ENCODE data around the gene PIP4K2B. TPM values are rescaled to one million over a fixed set of nuclear protein-coding genes. Genes with fewer than 3 reads are reported as not detected.
"Not testable (repeated sequence)": the region's sequence is repeated elsewhere in the genome, so short reads cannot be mapped to it uniquely, and the experiment has no call there.

Gene PIP4K2B
- total RNA-seq, 2 experiments from 2014 or later = 33.0 to 38.6 TPM

DNA sequence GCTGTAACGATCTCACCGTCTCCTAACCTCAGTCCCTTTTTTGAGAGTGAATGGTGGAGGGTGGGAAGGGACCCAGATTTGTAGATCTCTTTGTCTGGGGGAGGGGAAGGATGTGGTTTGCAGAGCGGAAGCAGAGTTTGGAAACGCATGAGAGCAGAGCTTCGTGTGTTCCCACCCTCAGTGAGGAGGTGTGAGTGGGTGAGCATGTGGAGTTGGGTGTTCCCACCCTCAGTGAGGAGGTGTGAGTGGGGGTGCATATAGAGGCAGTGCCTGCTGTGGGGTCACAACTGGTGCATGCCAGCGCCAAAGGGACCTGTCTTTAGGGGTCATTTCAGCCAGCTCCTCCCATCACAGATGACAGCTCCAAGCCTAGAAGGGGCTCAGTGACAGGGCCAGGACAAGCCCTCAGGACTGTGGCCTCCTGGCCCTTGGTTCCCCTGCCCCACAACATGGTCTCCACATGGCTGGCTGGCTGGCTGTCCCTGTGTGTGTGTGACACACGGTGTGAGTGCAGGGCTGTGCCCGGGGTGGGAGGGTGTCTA, 71.0 kb downstream of the PIP4K2B start:
- peak; percentile 78 for DNase-seq (ENCODE audit: low spot score)
- Histone ChIP-seq H3K36me3 (ENCODE audit: insufficient read depth, low read length) (peaks cover 33% of the 10 kb centered on the region), H3K27ac (ENCODE audit: low read depth, low read length, poor library complexity, severe bottlenecking) (peak overlapping the region; percentile 59), H3K79me2 (ENCODE audit: insufficient read depth, low read depth, low read length) (no peaks in the 10 kb centered on the region), H2AFZ (ENCODE audit: low read length) (no peak overlapping the region), H3K4me2 (ENCODE audit: low read length) (peak overlapping the region; percentile 69), H3K4me3 (ENCODE audit: low read depth, low read length, poor library complexity, severe bottlenecking) (peak overlapping the region; percentile 1), H3K4me1 (ENCODE audit: insufficient read depth, low read length, poor library complexity, severe bottlenecking) (peaks cover 65% of the 10 kb centered on the region), H3K9me2 (ENCODE audit: insufficient read depth, low read length) (no peaks in the 10 kb centered on the region), H3K9me3 (ENCODE audit: low read length) (no peaks in the 10 kb centered on the region), H4K20me1 (ENCODE audit: insufficient read depth, low read length) (peaks cover 12% of the 10 kb centered on the region; the same call in 1 of the 2 replicates)
- ChIA-PET POLR2A (interaction anchor here (1.0 to 1.2 kb wide), 2 partner anchors 9 to 21 kb away, joined by 3 to 4 read pairs; no protein-coding TSS in a partner anchor), CTCF (ENCODE audit: unreplicated experiment) (interaction anchor here (0.6 to 1.2 kb wide), 3 partner anchors 22 to 1595 kb away, joined by 3 to 4 read pairs (median 3); no protein-coding TSS in a partner anchor)
- no TSS peak for BruUV-seq (replicated peaks)
- TF ChIP-seq, protein P1, sequence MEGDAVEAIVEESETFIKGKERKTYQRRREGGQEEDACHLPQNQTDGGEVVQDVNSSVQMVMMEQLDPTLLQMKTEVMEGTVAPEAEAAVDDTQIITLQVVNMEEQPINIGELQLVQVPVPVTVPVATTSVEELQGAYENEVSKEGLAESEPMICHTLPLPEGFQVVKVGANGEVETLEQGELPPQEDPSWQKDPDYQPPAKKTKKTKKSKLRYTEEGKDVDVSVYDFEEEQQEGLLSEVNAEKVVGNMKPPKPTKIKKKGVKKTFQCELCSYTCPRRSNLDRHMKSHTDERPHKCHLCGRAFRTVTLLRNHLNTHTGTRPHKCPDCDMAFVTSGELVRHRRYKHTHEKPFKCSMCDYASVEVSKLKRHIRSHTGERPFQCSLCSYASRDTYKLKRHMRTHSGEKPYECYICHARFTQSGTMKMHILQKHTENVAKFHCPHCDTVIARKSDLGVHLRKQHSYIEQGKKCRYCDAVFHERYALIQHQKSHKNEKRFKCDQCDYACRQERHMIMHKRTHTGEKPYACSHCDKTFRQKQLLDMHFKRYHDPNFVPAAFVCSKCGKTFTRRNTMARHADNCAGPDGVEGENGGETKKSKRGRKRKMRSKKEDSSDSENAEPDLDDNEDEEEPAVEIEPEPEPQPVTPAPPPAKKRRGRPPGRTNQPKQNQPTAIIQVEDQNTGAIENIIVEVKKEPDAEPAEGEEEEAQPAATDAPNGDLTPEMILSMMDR (conservative IDR thresholded peaks at IDR 0.05; ENCODE audit: low read length) = no peak
- TF ChIP-seq EZH2phosphoT487 (IDR thresholded peaks at IDR 0.05; ENCODE audit: borderline replicate concordance, low read depth, low read length) = no peak
- intact Hi-C loops (cut with micrococcal nuclease; ENCODE audit: unreplicated experiment) = loop anchor here (1.0 kb wide), 1 partner anchor 25 kb away; no protein-coding TSS in a partner anchor

DNA sequence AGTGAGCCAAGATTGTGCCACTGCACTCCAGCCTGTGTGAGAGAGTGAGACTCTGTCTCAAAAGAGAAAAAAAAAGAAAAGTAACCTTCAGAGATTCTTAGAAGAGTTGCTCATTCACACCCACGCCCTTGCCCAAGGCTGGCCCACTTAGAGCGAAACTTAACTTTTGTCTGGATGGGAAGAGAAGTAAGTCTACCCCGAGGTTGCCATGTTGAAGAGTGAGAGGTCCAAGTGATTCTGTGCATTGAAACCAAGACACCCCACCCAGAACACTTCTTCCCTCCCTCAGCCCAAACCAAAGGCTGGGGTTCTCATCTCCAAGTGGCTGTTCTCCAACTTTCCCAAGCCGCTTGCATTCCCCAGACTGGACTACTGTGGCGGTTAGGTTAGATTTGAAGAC, 71.6 kb downstream of the PIP4K2B start:
- POLR2A ChIA-PET = interaction anchor here (1.0 to 1.2 kb wide), 2 partner anchors 10 to 21 kb away, joined by 3 to 4 read pairs; no protein-coding TSS in a partner anchor
- no TSS peak for BruUV-seq (replicated peaks)
- H3K36me3 ChIP-seq (ENCODE audit: insufficient read depth, low read length) = peaks cover 29% of the 10 kb centered on the region

DNA sequence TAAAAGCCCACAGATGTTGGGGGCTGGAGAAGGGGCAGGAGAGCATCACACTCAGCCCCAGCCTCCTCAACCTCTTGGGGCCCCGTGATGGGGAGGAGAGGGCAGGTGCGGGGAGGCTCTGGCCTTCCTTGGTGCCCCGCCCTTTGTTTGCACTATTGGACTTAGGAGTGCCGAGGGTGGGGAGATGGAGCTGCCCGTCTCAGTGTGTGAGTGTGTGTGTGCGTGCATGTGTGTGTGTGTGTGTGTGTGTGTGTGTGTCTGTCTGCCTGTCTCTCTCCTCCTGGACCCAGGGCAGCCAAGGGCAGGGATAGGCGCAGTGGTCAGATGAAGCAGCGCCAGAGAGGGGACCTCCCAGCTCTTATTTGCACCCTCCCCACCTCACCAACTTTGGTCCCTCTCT, 73.2 kb downstream of the PIP4K2B start:
- CTCF ChIA-PET (ENCODE audit: unreplicated experiment); H3K4me3 ChIP-seq (ENCODE audit: low read depth, low read length, poor library complexity, severe bottlenecking); DNase-seq (ENCODE audit: low spot score); H3K4me2 ChIP-seq (ENCODE audit: low read length); H3K9me2 ChIP-seq (ENCODE audit: insufficient read depth, low read length); BruUV-seq (replicated peaks); H3K79me2 ChIP-seq (ENCODE audit: insufficient read depth, low read depth, low read length); H3K27ac ChIP-seq (ENCODE audit: low read depth, low read length, poor library complexity, severe bottlenecking); POLR2A ChIA-PET; H2AFZ ChIP-seq (ENCODE audit: low read length); intact Hi-C loops (cut with micrococcal nuclease; ENCODE audit: unreplicated experiment); H3K9me3 ChIP-seq (ENCODE audit: low read length): not testable (repeated sequence)
- H3K4me1 ChIP-seq (ENCODE audit: insufficient read depth, low read length, poor library complexity, severe bottlenecking) = peaks cover 50% of the 10 kb centered on the region
- peaks cover 12% of the 10 kb centered on the region; the same call in 1 of the 2 replicates for H4K20me1 ChIP-seq (ENCODE audit: insufficient read depth, low read length)
- peaks cover 42% of the 10 kb centered on the region for H3K36me3 ChIP-seq (ENCODE audit: insufficient read depth, low read length)

More for the DNA sequence above, 71.6 kb downstream of the PIP4K2B start:
- Histone ChIP-seq H3K9me2 (ENCODE audit: insufficient read depth, low read length) (no peaks in the 10 kb centered on the region), H3K27ac (ENCODE audit: low read depth, low read length, poor library complexity, severe bottlenecking) (peak overlapping the region; percentile 59), H2AFZ (ENCODE audit: low read length) (no peak overlapping the region), H3K4me3 (ENCODE audit: low read depth, low read length, poor library complexity, severe bottlenecking) (peak overlapping the region; percentile 1), H3K9me3 (ENCODE audit: low read length) (no peaks in the 10 kb centered on the region), H4K20me1 (ENCODE audit: insufficient read depth, low read length) (peaks cover 12% of the 10 kb centered on the region; the same call in 1 of the 2 replicates), H3K4me1 (ENCODE audit: insufficient read depth, low read length, poor library complexity, severe bottlenecking) (peaks cover 59% of the 10 kb centered on the region), H3K79me2 (ENCODE audit: insufficient read depth, low read depth, low read length) (no peaks in the 10 kb centered on the region), H3K4me2 (ENCODE audit: low read length) (peak overlapping the region; percentile 69)
- TF ChIP-seq EZH2phosphoT487 (IDR thresholded peaks at IDR 0.05; ENCODE audit: borderline replicate concordance, low read depth, low read length) = no peak
- TF ChIP-seq, protein P1 (conservative IDR thresholded peaks at IDR 0.05; ENCODE audit: low read length) = no peak
- no peak for DNase-seq (ENCODE audit: low spot score)
- CTCF ChIA-PET (ENCODE audit: unreplicated experiment) = no interaction called here
- intact Hi-C loops (cut with micrococcal nuclease; ENCODE audit: unreplicated experiment) = loop anchor here (1.0 kb wide), 1 partner anchor 24 kb away; no protein-coding TSS in a partner anchor

Data from OCI-LY7 (cell line).